A204.1 (cell line): Measurements from ENCODE around the gene HAL.

Experiments
- FAIRE-seq: peaks from 2 replicates; lab custom pipeline; 2012; peaks lifted over from hg19 to GRCh38; lab: Jason Lieb, UNC

HAL gene

DNA sequence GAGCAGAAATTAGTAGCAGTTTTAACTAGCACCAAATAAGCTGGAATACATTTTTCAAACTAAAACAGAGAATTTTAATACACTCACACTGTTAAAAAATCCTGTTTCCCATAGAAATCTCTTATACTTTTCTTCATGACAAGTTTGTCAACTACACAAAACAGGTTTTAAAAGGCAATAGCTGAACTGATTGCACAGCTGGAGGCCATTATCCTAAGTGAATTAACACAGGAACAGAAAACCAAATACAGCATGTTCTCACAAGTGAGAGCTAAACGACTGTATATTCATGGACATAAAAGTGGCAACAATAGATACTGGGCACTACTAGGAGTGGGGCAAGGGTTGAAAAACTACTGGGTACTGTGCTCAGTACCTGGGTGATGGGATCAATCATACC is 11.6 kb upstream of the HAL start:
- no peak for FAIRE-seq

DNA sequence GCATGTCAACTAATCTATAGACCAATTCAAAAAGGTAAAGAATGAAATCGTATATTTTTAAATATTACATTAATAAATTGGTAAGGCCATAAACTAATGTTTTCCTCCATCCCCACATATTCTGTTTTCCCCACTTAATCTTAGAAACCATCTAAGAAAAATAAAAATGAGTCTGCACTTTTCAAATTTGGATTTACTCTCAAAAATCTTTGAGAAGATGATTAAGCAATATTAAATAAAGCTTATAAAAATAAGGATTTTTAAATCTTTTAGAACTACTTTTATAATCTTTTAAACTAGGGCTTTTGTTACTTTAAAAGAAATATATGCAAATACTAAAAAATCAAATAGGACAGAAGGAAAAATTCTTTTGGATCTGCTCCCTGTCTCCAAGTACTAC is 10.6 kb upstream of the HAL start:
- FAIRE-seq, result peak; percentile 54

DNA sequence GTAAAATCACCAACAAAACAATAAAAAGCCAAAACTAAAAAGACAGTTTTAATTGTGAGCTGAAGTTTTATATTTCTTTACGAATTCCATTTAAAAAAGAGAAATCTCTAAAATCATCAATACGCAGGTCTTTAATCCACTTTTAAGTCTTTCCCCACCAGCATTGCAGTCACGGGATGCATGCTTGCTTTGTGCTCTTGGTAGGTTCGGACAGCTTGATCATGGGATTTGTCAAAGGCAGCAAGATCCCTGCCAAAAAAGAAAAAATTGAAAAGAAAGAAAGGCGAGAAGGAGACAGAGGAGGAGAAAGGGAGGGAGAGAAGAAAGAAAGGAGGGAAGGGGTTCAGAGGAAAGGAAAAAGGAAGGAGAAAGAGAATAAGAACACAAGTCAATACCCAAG is 4.7 kb upstream of the HAL start:
- no peak for FAIRE-seq

DNA sequence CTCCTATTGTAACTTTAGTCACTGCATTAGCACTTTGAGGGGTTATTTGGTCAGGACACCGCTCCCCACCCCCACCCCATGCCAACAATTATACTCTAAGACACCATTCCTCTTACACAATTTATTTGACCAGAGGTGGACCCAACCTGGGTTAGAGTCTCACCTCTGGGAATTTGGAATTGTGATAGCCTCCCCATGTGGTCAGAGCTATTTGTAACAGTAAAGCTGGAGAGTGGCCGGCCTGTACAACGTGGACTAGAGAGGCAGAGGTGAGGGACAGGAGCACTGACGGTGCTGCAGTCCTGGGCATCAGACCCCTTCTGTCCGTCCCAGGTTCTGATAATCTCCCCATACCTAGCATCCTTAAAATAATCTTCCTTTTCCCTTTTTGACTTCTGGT is 3.3 kb upstream of the HAL start:
- FAIRE-seq, result no peak

DNA sequence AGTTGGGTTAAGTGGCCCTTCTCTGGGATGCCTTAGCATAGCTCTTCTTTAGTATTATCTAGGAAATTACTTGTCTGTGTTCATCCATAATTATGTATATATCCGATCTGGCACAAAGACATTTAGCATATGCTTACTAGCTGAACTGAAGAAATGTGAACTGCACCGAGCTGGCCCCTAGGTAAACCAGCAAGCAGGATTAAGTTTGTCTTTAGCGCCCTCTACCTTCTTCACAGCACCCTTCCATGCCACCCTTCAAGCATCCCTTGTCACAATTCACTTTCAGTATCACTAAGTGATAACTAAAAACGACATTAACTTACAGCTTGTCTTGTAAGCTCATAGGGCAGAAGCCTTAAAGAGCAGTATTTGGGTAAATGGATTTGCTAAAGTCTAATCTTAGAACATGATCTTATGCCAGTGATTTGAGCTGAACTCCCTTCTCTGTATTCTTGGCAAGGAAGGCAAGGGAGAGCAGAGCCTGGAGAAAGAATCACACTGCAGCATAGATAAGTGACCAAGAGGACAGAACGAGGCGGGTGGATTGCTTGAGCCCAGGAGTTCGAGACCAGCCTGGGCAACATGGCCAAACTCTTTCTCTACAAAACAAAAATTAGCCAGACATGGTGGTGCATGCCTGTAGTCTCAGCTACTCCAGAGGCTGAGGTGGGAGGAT is 2.6 kb upstream of the HAL start:
- peak; percentile 85 for FAIRE-seq

DNA sequence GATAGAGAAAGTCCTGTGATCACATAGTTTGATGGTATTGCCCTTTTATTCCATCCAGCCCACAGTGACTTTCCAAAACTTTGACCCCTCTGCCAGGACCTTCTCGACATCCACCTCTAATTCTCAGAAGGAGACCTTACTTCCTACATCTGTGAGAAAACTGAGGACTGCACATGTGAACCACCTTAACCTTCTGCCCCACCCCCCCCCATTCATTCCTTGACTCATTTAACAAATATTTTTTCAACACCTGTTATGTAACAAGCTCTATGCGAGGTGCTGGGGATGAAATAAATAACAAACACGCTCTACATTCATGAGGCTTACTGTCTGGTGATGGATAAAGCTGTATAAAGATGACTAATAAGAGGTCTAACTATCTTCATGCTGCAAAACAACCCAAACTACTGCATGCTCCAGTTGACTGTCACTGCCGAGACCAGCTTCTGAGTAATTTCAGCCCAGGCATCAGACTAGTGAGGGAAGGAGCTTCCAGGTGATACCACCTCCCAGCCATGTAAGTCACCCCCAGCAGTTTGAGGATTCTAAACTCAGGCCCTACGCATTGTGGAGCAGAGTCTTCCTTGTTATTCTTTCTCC is 1.9 kb upstream of the HAL start:
- FAIRE-seq, result no peak

DNA sequence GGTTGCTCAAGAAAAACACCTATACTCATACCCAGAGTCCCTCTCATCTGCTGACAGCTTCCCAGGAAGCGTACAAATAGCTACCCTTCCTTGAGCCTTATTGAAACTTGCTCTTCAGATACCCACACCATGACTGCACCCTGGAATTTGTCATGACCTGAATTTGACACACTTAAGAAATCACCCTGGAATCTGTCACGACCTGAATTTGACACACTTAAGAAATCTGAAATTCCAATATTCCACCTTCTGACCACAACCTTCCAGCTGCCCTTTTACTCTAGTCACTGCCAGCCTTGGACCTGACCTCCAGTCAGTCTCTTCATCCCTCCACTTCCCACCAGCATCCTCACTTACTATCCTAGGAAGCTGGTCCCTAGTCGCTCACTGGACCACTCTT is 1.1 kb upstream of the HAL start:
- FAIRE-seq, result no peak

DNA sequence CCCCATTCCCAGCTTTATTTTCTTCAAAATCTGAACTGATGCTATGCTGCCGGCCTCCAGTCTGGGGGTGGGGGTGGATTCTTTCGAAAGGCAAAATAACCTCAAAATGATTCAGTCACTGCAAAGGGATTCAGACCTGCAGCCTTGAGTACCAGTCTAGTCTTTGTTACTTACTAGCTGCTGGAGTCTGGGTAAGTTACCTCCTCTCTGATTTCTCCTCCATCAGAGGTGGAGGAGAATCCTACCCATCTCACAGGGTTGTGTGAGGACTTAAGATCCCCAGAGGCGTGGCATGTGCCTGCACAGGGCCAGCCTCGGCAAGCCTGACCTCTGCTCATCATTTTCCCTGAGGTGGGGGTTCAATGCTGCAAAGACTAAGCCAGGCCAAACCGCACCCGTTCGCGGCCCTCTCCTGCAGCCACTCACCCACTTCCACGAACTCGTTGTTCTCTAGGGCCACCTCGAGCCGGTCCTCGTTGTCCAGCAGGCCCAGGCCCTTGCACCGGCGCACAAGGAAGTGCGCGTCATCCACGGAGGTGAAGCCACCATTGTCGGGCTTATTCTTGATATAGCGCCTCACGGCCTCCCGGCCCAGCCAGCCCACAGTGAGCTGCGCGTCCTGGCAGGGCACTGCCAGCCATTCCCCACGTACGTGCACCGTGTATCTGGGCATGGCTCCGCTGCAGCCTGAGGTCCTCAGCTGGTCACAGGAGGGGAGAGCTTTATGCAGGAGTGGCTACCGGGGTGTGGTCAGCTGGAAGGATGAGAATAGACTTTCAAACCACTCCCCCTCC is 709 bp downstream of the HAL start:
- no peak for FAIRE-seq

DNA sequence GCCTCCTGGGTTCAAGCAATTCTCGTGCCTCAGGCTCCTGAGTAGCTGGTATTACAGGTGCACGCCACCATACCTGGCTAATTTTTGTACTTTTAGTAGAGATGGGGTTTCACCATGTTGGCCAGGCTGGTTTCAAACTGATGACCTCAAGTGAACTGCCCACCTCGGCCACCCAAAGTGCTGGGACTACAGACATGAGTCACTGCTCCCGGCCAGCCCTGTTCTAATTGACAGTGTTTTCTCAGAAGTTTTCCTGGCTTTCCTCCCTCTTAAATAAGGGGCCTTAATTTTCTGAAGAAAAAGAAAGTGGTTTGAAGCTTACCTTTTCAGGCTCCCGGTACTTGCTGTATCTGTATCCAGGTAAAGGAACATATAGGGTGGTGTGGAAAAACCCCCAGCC is 1.7 kb downstream of the HAL start:
- no peak for FAIRE-seq

DNA sequence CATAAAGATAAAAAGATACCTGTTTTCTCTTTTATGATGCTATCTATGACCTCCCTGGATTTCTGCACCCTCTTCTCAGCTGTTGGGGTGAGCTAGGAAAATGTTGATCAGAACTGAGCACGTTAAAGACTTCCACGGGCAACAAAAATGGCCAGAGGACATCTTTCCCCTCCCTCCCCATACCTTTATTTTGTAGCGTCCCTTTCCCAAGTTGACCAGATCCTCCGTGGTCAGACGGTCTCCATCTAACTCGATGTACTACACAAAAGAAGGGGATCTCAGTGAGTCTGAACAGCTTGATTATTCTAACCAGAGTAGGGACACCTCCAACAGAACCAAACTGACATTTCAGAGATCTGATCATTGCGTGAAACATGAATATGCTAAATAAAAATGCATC is 2.2 kb downstream of the HAL start:
- FAIRE-seq, result no peak

DNA sequence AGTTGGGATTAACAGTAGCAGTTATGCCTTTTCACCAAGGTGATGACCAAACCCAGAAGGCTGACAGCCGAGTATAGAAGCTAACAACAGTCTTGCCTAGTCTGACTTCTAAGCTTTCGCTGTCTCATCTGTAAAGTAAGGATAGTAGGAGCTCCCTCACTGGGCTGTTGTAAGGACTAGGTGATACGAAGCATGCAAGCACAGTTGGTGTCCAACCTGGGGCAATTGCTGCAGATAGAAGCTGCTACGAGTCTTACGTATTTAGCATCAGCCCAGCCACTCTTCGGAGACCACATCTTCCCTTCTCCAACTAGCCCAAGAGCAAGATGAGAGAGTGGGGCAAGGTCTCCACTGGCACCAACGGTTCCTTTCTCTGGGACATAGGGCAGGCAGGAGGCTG is 6.0 kb downstream of the HAL start:
- FAIRE-seq, result no peak

DNA sequence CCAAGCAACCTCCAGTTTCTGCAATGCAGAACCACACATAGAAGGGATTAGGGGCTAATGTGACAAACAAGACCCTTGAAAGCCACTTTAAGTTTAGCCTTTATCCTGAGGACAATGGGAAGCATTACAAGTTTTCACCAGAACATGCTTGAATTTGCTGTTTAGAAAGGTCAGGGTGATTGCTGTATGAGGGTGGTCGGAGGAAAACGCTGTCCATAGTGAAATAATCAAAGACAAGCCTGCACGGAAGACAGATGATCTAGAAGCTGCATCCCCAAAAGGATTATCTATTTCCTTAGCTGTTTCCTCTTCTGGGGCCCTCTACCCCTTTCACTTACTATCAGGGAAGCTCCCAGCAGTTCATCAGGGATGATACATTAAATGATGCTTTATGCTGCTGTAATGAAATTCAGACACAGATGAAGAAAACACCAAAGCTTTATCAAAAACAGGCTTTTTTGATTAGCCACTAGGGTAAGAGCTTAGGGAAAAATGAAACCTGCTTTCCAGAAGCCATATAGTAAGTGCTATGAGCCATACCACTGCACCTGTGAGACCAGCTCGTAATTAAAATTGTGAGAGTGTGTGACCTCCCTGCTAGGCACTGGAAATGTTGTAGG is 6.5 kb downstream of the HAL start:
- no peak for FAIRE-seq

DNA sequence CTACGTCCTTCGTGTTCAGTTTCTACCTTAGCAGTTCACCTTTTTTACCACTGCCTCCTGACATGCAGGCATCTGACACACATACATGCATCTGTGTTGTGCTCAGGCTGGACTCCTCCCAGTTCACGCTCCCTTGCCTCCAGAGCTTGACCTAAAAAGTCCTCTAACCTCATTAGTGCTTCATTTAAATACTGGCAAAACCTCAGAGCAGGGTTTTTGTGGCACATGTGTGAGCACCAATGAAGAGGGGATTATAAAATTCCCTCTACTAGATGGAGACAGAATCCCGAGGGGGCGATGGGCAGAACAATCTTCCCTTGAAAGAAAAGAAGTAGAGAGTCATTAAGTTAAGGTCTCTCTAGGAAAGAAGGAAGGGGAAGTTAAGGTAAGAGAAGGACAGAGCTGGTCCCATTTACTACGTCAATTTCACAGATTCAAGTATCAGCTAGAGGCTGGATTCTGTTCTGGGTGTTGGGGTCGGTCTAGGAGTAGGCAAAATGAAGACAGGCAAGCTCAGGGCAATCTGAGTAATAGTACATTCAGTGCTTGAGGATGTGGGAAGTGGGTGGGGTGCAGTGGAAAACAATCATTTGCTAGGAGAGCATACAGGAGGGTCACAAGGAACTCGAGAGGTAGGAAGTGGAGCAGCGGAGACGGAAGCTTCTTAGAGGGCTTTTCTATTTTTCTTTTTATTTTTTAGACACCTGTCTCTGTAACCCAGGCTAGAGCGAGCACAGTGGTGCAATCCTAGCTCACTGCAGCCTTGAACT is 7.5 kb downstream of the HAL start:
- no peak for FAIRE-seq

DNA sequence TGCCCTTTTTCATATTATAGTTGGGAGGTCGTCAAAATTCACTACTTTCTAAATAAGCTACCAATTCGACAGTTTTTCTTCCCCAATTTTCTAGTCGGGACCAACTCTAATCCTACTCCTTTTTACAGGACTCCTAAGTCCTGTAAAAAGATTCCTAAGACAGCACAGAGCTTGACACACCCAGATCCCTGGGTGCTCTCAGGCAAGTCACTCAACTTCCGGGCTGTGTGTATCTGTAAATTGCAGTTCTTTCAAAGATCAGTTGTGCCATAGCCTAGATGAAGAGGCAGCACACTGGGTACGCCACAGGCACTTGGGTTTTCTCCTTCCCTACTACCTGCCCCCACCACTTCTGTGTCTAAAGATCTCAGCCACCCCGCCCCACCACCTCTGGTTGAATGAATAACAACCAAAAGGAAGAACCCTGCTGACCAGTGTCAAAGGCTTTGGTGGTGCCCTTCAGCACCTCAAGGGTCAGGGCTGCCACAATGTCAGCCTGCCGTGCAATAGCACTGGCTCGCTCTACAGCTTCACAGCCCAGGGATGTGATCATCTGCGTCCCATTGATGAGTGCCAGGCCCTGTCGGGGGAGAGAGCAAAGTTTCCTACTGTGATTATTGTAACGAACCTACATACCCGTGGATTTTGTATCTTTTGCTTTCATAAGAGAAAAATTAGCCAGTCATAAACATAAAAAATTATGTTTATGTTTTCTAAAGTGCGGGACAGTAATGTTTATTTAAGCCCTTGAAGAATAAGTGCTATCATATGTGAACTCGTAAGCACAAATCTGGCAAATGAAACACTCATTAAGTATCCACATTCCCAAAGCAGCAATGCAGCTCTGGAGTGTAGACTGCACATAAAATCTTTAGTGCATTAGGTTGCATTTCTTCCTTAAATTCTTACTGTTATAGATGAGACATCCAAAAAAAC is 9.2 kb downstream of the HAL start:
- FAIRE-seq, result no peak

DNA sequence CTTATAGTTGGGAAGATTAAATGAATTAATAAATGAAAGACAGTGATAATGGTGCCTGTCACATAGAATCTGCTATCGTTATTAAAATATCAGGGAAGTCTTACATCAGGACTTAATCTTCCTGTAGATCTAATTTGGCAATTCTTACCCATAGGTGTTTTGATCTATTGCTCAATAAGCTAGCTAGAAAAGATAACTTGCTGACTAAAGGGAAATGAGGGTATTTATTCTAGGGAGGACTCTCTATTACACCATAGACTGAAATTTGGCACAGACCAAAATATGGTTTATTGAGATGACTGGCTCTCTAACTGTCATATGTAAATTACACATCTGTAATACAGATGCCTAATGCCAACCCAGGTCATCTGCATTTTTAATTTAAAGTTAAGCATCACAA is 11.5 kb downstream of the HAL start:
- no peak for FAIRE-seq

DNA sequence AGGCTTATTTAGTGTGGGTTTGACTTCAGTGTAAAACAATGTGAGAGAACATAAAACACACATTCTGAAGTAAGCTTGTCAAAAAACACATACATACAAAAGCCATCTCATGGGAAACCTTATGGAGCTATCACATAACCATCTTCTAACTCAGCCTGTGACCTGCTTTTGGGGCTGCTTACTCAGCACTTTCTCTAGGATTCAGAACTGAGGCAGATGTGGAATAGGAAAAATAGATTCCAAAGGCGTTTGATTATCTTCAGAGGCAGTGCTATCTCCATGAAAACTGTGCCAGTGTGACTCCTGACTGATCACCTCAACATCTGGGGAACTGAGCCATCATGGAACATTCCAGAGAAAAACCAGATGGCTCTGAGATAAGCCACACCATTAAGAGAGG is 13.5 kb downstream of the HAL start:
- no peak for FAIRE-seq

DNA sequence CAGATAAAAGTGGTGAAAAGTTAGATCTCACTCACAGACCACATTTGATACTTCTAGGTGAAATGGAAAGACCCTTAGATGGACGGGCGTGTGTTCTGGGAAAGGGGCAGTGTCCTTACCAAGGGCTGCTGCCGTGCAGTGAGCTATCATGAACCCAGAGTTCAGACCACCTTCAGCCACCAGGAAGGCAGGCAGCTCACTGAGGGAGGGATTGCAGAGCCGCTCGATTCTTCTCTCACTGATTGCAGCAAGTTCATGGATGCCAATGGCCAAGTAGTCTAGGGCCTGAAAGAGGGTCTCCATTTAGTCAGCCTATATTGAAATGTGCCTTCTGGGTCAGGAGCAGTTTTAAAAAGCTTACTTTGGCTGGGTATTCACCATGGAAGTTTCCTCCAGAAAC is 15.7 kb downstream of the HAL start:
- no peak for FAIRE-seq

DNA sequence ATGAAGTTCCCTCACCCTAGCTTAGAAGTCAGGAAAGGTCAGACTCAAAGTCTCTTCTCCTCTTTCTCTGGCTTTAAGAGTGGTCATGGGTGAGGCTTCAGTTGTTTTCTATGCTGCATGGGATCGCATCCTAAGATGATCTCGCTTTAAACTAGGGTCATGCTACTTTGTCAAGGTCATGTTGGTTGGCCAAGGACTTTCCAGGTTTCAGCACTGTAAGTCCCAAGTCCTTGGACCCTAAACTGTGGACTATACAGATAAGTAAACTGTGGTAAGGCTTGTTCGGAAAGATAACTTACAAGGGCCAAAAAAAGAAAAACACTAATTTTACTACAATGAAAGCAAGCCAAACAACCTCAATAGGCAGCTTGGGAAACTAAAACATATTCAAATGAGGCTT is 17.4 kb downstream of the HAL start:
- no peak for FAIRE-seq

DNA sequence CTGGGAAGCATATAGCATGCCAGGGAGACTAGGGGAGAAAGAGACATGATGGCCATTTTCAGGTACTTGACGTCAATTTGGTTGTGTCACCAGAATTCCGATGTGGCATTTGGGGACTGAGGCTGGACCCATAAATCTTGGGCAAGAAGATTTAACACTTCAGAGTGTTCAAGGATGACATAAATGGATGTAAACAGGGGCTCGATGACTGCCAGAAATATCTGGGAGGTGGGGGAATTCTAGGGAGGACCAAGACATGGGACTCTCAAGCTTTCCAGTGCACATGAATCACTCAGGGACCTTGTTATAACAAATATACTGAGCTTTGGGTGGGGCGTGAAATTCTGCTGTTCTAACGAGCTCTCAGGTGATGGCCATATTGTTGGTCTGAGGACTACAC is 17.8 kb downstream of the HAL start:
- no peak for FAIRE-seq

DNA sequence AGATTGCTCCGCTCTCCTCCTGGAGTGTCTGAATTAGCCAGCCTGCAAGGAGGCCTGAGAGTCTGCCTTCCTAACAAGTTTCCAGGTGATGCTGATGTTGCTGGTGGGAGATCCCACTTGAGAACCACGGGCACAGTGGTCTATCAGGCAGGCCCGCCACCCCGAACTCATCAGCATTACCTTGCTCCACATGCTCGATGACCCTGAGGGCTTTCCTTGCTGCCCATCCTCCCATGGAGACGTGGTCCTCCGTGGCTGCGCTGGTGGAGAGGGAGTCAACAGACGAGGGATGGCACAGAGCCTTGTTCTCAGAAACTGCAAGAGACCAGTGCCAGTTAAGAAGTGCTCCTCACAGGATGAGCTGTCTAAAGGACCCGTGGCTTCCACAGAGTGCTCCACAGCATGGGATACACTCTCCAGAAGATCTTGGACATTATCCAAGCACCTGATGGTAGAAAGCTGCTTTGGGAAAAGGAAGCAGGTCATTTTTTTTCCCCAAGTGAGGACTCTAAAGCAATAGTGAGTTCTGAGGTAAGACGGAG is 18.3 kb downstream of the HAL start:
- FAIRE-seq, result no peak

DNA sequence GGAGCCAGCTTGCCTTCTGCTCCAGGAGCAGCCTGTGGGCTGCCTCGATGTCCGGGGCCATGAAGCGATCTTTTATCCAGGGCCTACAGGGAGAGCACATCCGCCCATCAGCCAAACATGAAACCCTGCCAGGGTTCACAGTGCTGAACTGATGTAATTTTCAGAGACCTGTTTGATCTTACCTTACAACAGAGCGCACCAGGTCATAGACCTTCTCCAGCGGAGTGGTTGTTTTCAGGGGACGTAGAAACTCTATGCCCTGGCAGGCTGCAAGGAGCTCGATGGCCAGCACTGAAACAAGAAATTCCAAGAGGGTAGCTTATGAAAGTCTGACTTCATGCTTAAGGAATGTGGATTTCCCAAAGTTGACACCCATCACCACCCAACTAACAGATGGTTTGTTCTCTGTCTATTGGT is 19.7 kb downstream of the HAL start:
- no peak for FAIRE-seq
